Activated naive CD8-positive, alpha-beta T cell treated with anti-CD3 and anti-CD28 coated beads, Interleukin-2, amount 10 ng/mL, durations not matched to agents 7 days and 5 days (primary cell): ENCODE results near the gene TTC33. TPM values are rescaled to one million over a fixed set of nuclear protein-coding genes. Genes with fewer than 3 reads are reported as not detected.

Experiments
- ATAC-seq: fragments of 150-1000 bp; cut with Tn5 transposase; one replicate; pipeline ENCODE4 v1.10.0; 2021; ENCODE audit warnings: low read depth, moderate library complexity
- POLR2A ChIA-PET: fragments of 350-600 bp; sonication (Branson Sonifier 250); formaldehyde crosslinking; loops from one replicate; lab custom pipeline; 2021; ENCODE audit warnings: antibody characterized with exemption; lab: Charles Lee
- DNase-seq: peaks from one replicate; pipeline ENCODE4 v3.0.0; 2021
- H3K27ac Mint-ChIP-seq: one replicate; pipeline ENCODE4 v1.8.0; 2022; ENCODE audit warnings: mild to moderate bottlenecking, mixed read lengths
- H3K27me3 Mint-ChIP-seq: one replicate; pipeline ENCODE4 v1.8.0; 2022; ENCODE audit warnings: mild to moderate bottlenecking, moderate library complexity, mixed read lengths
- H3K36me3 Mint-ChIP-seq: one replicate; pipeline ENCODE4 v1.8.0; 2021; ENCODE audit warnings: mild to moderate bottlenecking, mixed read lengths
- H3K4me1 Mint-ChIP-seq: one replicate; pipeline ENCODE4 v1.8.0; 2021; ENCODE audit warnings: mixed read lengths
- H3K4me3 Mint-ChIP-seq: one replicate; pipeline ENCODE4 v1.8.0; 2022; ENCODE audit warnings: mild to moderate bottlenecking, moderate library complexity, mixed read lengths
- H3K9me3 Mint-ChIP-seq: one replicate; pipeline ENCODE4 v1.8.0; 2021; ENCODE audit warnings: mixed read lengths
- total RNA-seq, 2 experiments: library from RNA; stranded (reverse); gene quantifications; one replicate each; pipeline ENCODE4 v1.2.3, GENCODE V29; 2021

The TTC33 gene
- total RNA-seq, 2 experiments from 2014 or later: 12.2 to 14.8 TPM

- ATAC-seq: peak; percentile 21
- Mint-ChIP-seq H3K9me3 (no peaks in the 10 kb centered on the region), H3K4me1 (peaks cover 40% of the 10 kb centered on the region), H3K27me3 (no peaks in the 10 kb centered on the region), H3K4me3 (peak within 1 kb of the TSS; percentile 95), H3K27ac (peak within 1 kb of the TSS; percentile 94), H3K36me3 (peaks cover 46% of the 10 kb centered on the region)
- POLR2A ChIA-PET: interaction anchor here (0.6 to 5.8 kb wide), 16 partner anchors 9 to 1468 kb away, joined by 3 to 83 read pairs (median 4); no protein-coding TSS in a partner anchor
- DNase-seq: peak; percentile 65
Observed at GRCh38 chr5:40679913-40680681, 75.7 kb downstream of the TTC33 start, which contains the start of gene PTGER4. Gene PTGER4 (plus strand): TSS chr5:40679915. CDS start chr5:40680994, 1,079 bp downstream.

DNA sequence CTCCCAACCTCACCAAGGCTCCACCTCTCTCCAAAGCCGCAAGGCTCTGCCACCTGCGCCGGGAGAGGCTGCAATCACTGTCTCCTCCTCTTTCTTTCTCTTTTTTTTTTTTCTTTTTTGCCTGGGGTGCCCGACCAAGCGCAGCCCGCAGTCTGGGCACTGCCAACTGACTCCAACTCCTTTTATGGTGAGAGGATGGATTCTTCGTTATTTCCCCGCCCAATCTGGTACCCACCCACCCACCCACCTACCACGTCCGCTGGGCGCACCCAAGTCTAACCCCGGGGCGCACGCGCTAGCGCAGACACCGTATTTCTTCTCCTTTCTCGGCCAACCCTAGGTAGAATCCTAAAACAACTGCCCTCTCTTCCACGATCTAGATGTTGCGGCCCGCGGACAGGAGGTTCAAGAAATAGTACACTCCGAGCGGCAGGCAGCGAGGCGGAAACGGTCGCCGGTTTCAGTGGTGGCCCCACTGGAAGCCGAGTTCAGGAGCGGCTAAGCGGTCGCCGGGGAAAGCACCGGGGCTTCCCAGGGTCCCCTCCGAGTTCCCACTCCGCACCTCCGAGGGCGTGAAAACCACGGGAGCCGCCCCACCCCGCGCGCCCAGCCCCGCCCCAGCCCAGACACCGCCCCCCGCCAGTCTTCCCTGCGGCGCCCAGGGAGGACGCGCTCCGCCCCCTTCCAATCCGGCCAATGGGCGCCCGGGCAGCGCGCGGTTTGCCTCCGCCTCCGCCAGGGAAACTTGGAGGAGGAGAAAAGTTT, 76.4 kb downstream of the TTC33 start:
- POLR2A ChIA-PET: interaction anchor here (0.6 to 5.8 kb wide), 14 partner anchors 9 to 1467 kb away, joined by 3 to 83 read pairs (median 5); no protein-coding TSS in a partner anchor
- peaks cover 42% of the 10 kb centered on the region for H3K36me3 Mint-ChIP-seq
- no peaks in the 10 kb centered on the region for H3K9me3 Mint-ChIP-seq
- H3K27ac Mint-ChIP-seq: peak overlapping the region; percentile 94
- peak overlapping the region; percentile 95 for H3K4me3 Mint-ChIP-seq
- ATAC-seq: peak; percentile 69
- H3K27me3 Mint-ChIP-seq: no peaks in the 10 kb centered on the region
- DNase-seq: peak; percentile 92
- peaks cover 43% of the 10 kb centered on the region for H3K4me1 Mint-ChIP-seq

DNA sequence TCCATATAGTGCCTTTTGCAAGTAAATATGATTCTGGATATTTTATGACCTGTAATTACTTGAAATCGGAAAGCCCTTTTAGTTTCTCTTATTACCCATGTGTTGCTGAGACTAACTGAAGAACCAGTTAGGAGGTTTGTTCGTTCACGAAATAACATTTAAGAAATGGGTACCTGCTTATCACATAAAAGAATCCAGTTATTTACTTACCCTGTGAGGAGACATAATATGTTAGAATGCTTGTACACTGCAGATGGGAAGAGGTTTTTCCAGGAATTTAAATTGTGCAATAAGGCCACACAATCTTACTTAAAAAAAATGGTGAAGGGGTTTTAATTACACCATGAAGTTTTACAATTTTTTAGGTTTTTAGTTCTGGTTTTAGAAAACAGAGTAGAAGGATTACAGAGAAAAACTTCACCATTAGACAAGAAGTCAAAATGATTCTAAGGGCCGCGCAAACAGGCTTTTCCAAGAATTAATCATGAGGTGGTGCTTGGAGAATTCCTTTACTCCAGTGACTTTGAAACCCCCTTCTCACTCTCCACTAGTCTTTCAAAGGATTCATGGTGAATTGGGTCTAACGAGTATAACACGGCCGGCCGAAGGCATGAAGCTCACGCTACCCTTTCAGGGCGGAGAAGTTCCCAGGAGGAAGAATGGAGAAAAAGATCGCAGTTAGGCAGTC, 77.2 kb downstream of the TTC33 start:
- Mint-ChIP-seq H3K36me3 (peaks cover 36% of the 10 kb centered on the region), H3K9me3 (no peaks in the 10 kb centered on the region), H3K27ac (peak overlapping the region; percentile 94), H3K27me3 (no peaks in the 10 kb centered on the region), H3K4me1 (peaks cover 43% of the 10 kb centered on the region), H3K4me3 (peak overlapping the region; percentile 95)
- no peak for ATAC-seq
- POLR2A ChIA-PET: interaction anchor here (3.1 to 5.8 kb wide), 2 partner anchors 25 to 273 kb away, joined by 25 to 83 read pairs; no protein-coding TSS in a partner anchor
- no peak for DNase-seq

GRCh38 chr5:40678026-40678425, 77.7 kb downstream of the TTC33 start:
- POLR2A ChIA-PET: interaction anchor here (0.9 kb wide), 1 partner anchor 272 kb away, joined by 5 read pairs; no protein-coding TSS in a partner anchor
- H3K4me1 Mint-ChIP-seq: peaks cover 45% of the 10 kb centered on the region
- peak overlapping the region; percentile 71 for H3K4me3 Mint-ChIP-seq

GRCh38 chr5:40677456-40677855, 78.3 kb downstream of the TTC33 start:
- H3K36me3 Mint-ChIP-seq: peaks cover 24% of the 10 kb centered on the region
- no peaks in the 10 kb centered on the region for H3K9me3 Mint-ChIP-seq
- ATAC-seq: no peak
- H3K27ac Mint-ChIP-seq: no peak overlapping the region
- H3K4me1 Mint-ChIP-seq: peaks cover 47% of the 10 kb centered on the region
- no peaks in the 10 kb centered on the region for H3K27me3 Mint-ChIP-seq
- DNase-seq: no peak
- POLR2A ChIA-PET: interaction anchor here (0.9 kb wide), 1 partner anchor 272 kb away, joined by 5 read pairs; no protein-coding TSS in a partner anchor
- peak overlapping the region; percentile 7 for H3K4me3 Mint-ChIP-seq

More at GRCh38 chr5:40678026-40678425, 77.7 kb downstream of the TTC33 start:
- no peak for ATAC-seq
- no peaks in the 10 kb centered on the region for H3K27me3 Mint-ChIP-seq
- no peaks in the 10 kb centered on the region for H3K9me3 Mint-ChIP-seq
- peak overlapping the region; percentile 67 for H3K27ac Mint-ChIP-seq
- H3K36me3 Mint-ChIP-seq: peaks cover 30% of the 10 kb centered on the region
- DNase-seq: no peak

DNA sequence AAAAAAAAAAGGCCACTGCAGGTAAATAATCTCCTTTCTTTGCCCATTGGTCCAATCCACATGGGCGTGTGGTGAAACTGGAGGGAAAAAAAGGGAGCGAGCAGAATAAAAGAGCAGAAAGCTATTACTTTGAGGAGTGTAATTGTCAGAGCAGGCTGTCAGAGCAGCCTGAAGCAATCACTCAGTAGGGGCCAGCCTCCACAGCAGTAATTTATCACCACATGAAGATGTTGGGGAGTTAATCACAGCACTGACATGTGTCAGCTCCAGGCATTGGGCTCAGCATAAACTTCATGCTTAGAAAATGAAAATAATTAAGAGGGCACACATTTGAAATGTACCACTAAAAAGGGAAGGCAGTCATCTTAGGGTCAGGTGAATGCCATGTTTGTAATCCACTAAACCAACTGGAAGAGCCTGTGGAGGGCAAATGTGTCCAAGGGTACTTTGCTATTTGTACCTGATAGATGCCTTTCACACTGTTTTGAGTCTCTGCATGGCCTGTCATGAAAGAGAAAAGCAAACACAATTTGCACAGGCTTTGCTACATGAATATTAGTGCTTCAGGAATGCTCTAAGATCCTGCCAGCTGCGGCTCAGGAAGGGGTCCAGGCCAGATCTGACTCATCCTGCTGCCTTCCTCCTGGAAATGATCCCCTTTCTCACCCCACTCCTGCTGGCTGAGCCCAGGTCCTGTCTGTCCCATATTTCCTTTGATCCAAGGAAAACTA, 79.0 kb downstream of the TTC33 start:
- Mint-ChIP-seq H3K4me3 (peak overlapping the region; percentile 1), H3K27ac (no peak overlapping the region)

GRCh38 chr5:40675396-40676133, 80.2 kb downstream of the TTC33 start:
- Mint-ChIP-seq H3K4me1 (peaks cover 50% of the 10 kb centered on the region), H3K27me3 (no peaks in the 10 kb centered on the region), H3K4me3 (no peak overlapping the region), H3K27ac (peak overlapping the region; percentile 26), H3K36me3 (peaks cover 6% of the 10 kb centered on the region), H3K9me3 (no peaks in the 10 kb centered on the region)
- DNase-seq (no peak), ATAC-seq (no peak)
- POLR2A ChIA-PET: interaction anchor here (0.6 to 1.1 kb wide), 3 partner anchors 22 to 317 kb away, joined by 3 to 5 read pairs (median 4); no protein-coding TSS in a partner anchor

More for the DNA sequence above, 79.0 kb downstream of the TTC33 start:
- peaks cover 18% of the 10 kb centered on the region for H3K36me3 Mint-ChIP-seq
- DNase-seq: no peak
- peaks cover 50% of the 10 kb centered on the region for H3K4me1 Mint-ChIP-seq
- no peaks in the 10 kb centered on the region for H3K9me3 Mint-ChIP-seq
- POLR2A ChIA-PET: interaction anchor here (1.1 kb wide), 1 partner anchor 266 kb away, joined by 5 read pairs; no protein-coding TSS in a partner anchor
- no peaks in the 10 kb centered on the region for H3K27me3 Mint-ChIP-seq
- no peak for ATAC-seq

DNA sequence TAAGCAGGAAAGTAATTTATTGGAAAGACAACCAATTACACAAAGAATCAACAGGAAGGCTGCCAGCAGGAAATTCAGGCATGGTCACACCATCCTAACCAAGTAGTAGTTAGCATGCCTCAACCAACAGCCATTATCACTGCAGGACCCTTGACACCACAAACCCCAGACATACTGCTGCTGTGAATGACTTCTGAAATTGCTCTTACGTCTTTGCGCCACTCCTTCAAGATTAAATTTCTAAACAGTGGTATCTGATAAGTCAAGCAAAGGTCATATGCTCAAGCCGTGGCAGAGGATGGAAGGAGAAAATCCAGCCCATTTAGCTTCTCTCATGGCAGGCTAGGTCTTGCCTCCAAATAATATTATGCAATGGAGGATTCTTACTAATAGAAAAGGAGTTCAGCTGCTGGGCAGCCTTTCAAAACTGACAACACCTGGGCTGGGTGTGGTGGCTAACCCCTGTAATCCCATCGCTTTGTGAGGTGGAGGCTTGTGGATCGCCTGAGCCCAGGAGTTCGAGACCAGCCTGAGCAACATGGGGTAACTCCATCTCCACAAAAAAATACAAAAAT, 81.0 kb downstream of the TTC33 start:
- no peak for ATAC-seq
- H3K4me1 Mint-ChIP-seq: peaks cover 58% of the 10 kb centered on the region
- no peaks in the 10 kb centered on the region for H3K9me3 Mint-ChIP-seq
- POLR2A ChIA-PET: no interaction called here
- peaks cover 2% of the 10 kb centered on the region for H3K36me3 Mint-ChIP-seq
- no peak overlapping the region for H3K27ac Mint-ChIP-seq
- no peaks in the 10 kb centered on the region for H3K27me3 Mint-ChIP-seq
- no peak for DNase-seq
- H3K4me3 Mint-ChIP-seq: no peak overlapping the region

DNA sequence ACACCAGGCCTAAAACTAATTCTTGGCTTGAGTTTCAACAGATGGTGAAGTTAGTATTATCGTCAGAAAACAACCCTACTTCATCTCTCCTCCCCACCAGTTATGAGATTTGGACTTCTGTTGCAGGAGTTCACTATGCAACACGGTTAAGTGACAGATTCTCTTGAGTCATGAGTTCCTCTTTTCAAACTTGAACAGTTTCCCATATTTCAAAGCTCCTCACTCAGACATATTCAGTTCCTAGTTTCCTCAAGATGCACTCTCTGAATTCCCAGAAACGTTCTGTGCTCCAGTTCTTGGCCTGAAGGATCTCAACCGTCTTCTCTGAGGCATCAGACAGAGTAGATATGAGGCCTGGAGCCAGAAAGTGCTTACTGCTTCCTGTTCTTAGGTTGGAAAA, 83.3 kb downstream of the TTC33 start:
- no peak for ATAC-seq
- H3K27me3 Mint-ChIP-seq: peaks cover 2% of the 10 kb centered on the region
- no peak for DNase-seq
- H3K36me3 Mint-ChIP-seq: peaks cover 2% of the 10 kb centered on the region
- H3K9me3 Mint-ChIP-seq: no peaks in the 10 kb centered on the region
- peak overlapping the region; percentile 39 for H3K27ac Mint-ChIP-seq
- H3K4me1 Mint-ChIP-seq: peaks cover 54% of the 10 kb centered on the region
- POLR2A ChIA-PET: no interaction called here
- H3K4me3 Mint-ChIP-seq: no peak overlapping the region

- DNase-seq (no peak), ATAC-seq (no peak)
- peaks cover 33% of the 10 kb centered on the region for H3K4me1 Mint-ChIP-seq
- H3K9me3 Mint-ChIP-seq: no peaks in the 10 kb centered on the region
- no peaks in the 10 kb centered on the region for H3K36me3 Mint-ChIP-seq
- no peak overlapping the region for H3K4me3 Mint-ChIP-seq
- H3K27ac Mint-ChIP-seq: no peak overlapping the region
- POLR2A ChIA-PET: no interaction called here
- peaks cover 3% of the 10 kb centered on the region for H3K27me3 Mint-ChIP-seq
Observed at GRCh38 chr5:40669606-40670390, 86.0 kb downstream of the TTC33 start.

DNA sequence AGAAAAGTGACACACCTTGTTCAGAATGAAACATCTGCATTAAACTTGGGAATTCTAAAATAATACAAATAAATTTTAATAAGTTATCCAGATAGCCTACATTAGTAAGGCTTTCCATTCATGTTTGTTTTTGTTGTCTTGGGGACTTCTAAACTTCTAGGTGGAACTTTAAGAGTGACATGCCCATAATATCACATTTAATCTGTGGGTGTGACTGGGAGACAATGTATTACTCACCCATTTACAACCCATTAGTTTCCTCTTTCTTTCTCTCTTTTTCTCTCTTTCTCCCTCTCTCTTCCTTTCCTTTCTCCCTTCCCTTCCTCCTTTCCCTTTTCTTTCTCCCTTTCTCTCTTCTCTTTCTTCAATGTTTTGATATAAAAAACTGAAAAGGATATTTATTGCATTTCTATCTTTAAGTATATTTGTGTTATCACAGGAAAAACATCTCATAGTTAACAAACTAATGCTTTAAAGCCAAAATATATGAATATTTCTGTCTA, 88.5 kb downstream of the TTC33 start:
- Mint-ChIP-seq H3K27me3 (peaks cover 3% of the 10 kb centered on the region), H3K4me1 (peaks cover 14% of the 10 kb centered on the region), H3K9me3 (no peaks in the 10 kb centered on the region), H3K27ac (no peak overlapping the region), H3K36me3 (no peaks in the 10 kb centered on the region), H3K4me3 (no peak overlapping the region)
- POLR2A ChIA-PET: no interaction called here
- DNase-seq (no peak), ATAC-seq (no peak)
